Endothelial cell of umbilical vein (primary cell): ENCODE measurements around the gene SLC22A15. TPM values are rescaled to one million over a fixed set of nuclear protein-coding genes. Genes with fewer than 3 reads are reported as not detected.

Experiments
- BruUV-seq: library from RNA; stranded (reverse); fragments of 400-500 nt; replicated peaks from 2 replicates; lab custom pipeline; 2021; lab: Mats Ljungman, UMichigan
- CTCF ChIA-PET: fragments of 300-600, 350-600 bp; sonication (Branson Sonifier 250); formaldehyde crosslinking; loops from one replicate; lab custom pipeline; 2021; ENCODE audit warnings: antibody characterized with exemption, inconsistent platforms; lab: Charles Lee
- POLR2A ChIA-PET: fragments of 300-600, 350-600 bp; sonication (Branson Sonifier 250); formaldehyde crosslinking; loops from one replicate; lab custom pipeline; 2021; ENCODE audit warnings: antibody characterized with exemption, inconsistent platforms; lab: Charles Lee
- DNase-seq: peaks from one replicate; pipeline ENCODE4 v3.0.0-alpha.2; 2011; ENCODE audit warnings: low read depth, low spot score
- FAIRE-seq: peaks from 2 replicates; lab custom pipeline; 2011; peaks lifted over from hg19 to GRCh38; lab: Jason Lieb, UNC
- H2AFZ ChIP-seq: 2 replicates; pipeline ENCODE4 v1.6.0; 2012; ENCODE audit warnings: low read depth, low read length, control low read depth, inconsistent platforms
- H3K27ac ChIP-seq: 2 replicates; pipeline ENCODE4 v1.5.1; 2011; ENCODE audit warnings: low read depth, mild to moderate bottlenecking, control low read depth, low read length, moderate library complexity; ENCODE audit not compliant: insufficient read depth
- H3K27me3 ChIP-seq, 2 experiments: 2 replicates each; pipeline versions ENCODE4 v1.6.0 to v1.6.1; 2011; ENCODE audit warnings: low read length in 2 of 2, mixed read lengths in 1 of 2; ENCODE audit not compliant: control insufficient read depth in 2 of 2, insufficient read depth in 2 of 2
- H3K36me3 ChIP-seq, 2 experiments: 2 replicates in 1 of 2; 3 replicates in 1 of 2; pipeline ENCODE4 v1.5.1; 2011; ENCODE audit warnings: low read length in 2 of 2, mild to moderate bottlenecking in 1 of 2, moderate library complexity in 1 of 2; ENCODE audit not compliant: control insufficient read depth in 2 of 2, insufficient read depth in 2 of 2; ENCODE audit errors: extremely low read depth in 1 of 2
- H3K4me1 ChIP-seq: 3 replicates; pipeline ENCODE4 v1.5.1; 2011; ENCODE audit warnings: mild to moderate bottlenecking, low read length; ENCODE audit not compliant: control insufficient read depth, insufficient read depth; ENCODE audit errors: extremely low read depth
- H3K4me2 ChIP-seq: 2 replicates; pipeline ENCODE4 v1.6.1; 2011; ENCODE audit warnings: low read length, control low read depth, mixed read lengths; ENCODE audit not compliant: insufficient read depth
- H3K4me3 ChIP-seq, 3 experiments: fragments of 200-600 bp in 1 of 3; sonication (generic), shearing (Covaris generic) in 1 of 3; replicated peaks in 1 of 3; 2 replicates each; pipeline ENCODE4 v1.5.1; 2011 to 2016; ENCODE audit warnings: control low read depth in 3 of 3, low read length in 3 of 3, mild to moderate bottlenecking in 2 of 3, inconsistent platforms in 1 of 3, low read depth in 1 of 3, moderate library complexity in 1 of 3; ENCODE audit not compliant: insufficient read depth in 1 of 3
- H3K79me2 ChIP-seq: 2 replicates; pipeline ENCODE4 v1.6.0; 2012; ENCODE audit warnings: low read length, inconsistent platforms; ENCODE audit not compliant: control insufficient read depth, insufficient read depth
- H3K9ac ChIP-seq: replicated peaks from 2 replicates; pipeline ENCODE3; 2011; ENCODE audit warnings: low read length, control low read depth; ENCODE audit not compliant: insufficient read depth; ENCODE audit errors: extremely low read depth
- H3K9me1 ChIP-seq: replicated peaks from 3 replicates; pipeline ENCODE4 v1.6.0; 2011; ENCODE audit warnings: mild to moderate bottlenecking, low read length; ENCODE audit not compliant: control insufficient read depth, insufficient read depth; ENCODE audit errors: extremely low read depth
- H3K9me3 ChIP-seq: replicated peaks from 2 replicates; pipeline ENCODE4 v1.5.1; 2012; ENCODE audit warnings: low read length, inconsistent platforms; ENCODE audit not compliant: control insufficient read depth, insufficient read depth
- H4K20me1 ChIP-seq: replicated peaks from 2 replicates; pipeline ENCODE3; 2011; ENCODE audit warnings: mild to moderate bottlenecking, low read length; ENCODE audit not compliant: control insufficient read depth, insufficient read depth; ENCODE audit errors: extremely low read depth
- CTCF ChIP-seq, 2 donors: IDR thresholded peaks; 1 replicate in 1 of 2; 2 replicates in 1 of 2; pipeline ENCODE4 v1.5.1; 2011; ENCODE audit warnings: low read length in 2 of 2, mild to moderate bottlenecking in 2 of 2, moderate library complexity in 2 of 2, control low read depth in 1 of 2, inconsistent platforms in 1 of 2, low read depth in 1 of 2; ENCODE audit not compliant: insufficient read depth in 1 of 2; ENCODE audit errors: extremely low read depth in 1 of 2
- EZH2 ChIP-seq: IDR thresholded peaks from 2 replicates; pipeline ENCODE4 v1.6.1; 2012; ENCODE audit warnings: borderline replicate concordance, low read depth, mild to moderate bottlenecking, moderate library complexity, low read length, inconsistent platforms; ENCODE audit not compliant: severe bottlenecking
- FOS ChIP-seq: IDR thresholded peaks from 2 replicates; pipeline ENCODE4 v1.6.1; 2011; ENCODE audit warnings: mild to moderate bottlenecking, low read length, moderate library complexity, borderline replicate concordance; ENCODE audit not compliant: insufficient read depth
- GATA2 ChIP-seq: IDR thresholded peaks from 2 replicates; pipeline ENCODE4 v1.7.0; 2011; ENCODE audit warnings: low read depth, mild to moderate bottlenecking, moderate library complexity, mixed read lengths, low read length; ENCODE audit not compliant: insufficient read length, insufficient read depth
- JUN ChIP-seq: IDR thresholded peaks from 2 replicates; pipeline ENCODE4 v1.6.1; 2011; ENCODE audit warnings: borderline replicate concordance, low read depth; ENCODE audit not compliant: insufficient read length, insufficient read depth
- MAX ChIP-seq: IDR thresholded peaks from 2 replicates; pipeline ENCODE4 v1.6.1; 2011; ENCODE audit not compliant: insufficient read depth, insufficient read length
- MYC ChIP-seq: IDR thresholded peaks from one replicate; pipeline ENCODE4 v1.6.1; 2011; ENCODE audit warnings: mild to moderate bottlenecking, low read depth, low read length
- POLR2A ChIP-seq: IDR thresholded peaks from 2 replicates; pipeline ENCODE4 v1.6.1; 2012; ENCODE audit warnings: low read depth, mild to moderate bottlenecking, control low read depth, low read length
- POLR2AphosphoS5 ChIP-seq: IDR thresholded peaks from 2 replicates; pipeline ENCODE4 v1.6.1; 2012; ENCODE audit warnings: low read depth, mild to moderate bottlenecking, control low read depth, low read length, moderate library complexity; ENCODE audit not compliant: insufficient read depth
- dilution Hi-C: fragments of 300-500 bp; cut with MboI; formaldehyde crosslinking; loops from one replicate; pipeline ENCODE4 v1.15.0; 2019; ENCODE audit warnings: low sequenced_read_pairs; ENCODE audit not compliant: extremely low pct_ligation_motif_present
- intact Hi-C: fragments of 100-400 bp; cut with micrococcal nuclease; formaldehyde crosslinking; loops from one replicate; pipeline ENCODE4 v1.10.0; 2022
- polyA plus RNA-seq, 4 experiments: library from polyadenylated mRNA; depleted of rRNA in 3 of 4; stranded (reverse) in 3 of 4; unstranded in 1 of 4; fragments of >200 nt; gene quantifications; 2 replicates each; pipeline versions ENCODE4 v1.2.1 to v1.2.3, GENCODE V29; 2011 to 2012; ENCODE audit warnings: missing spikeins in 1 of 4
- total RNA-seq: library from RNA; stranded (reverse); gene quantifications from 2 replicates; pipeline ENCODE4 v1.2.3, GENCODE V29; 2021

The SLC22A15 gene
- total and polyA plus RNA-seq, 2 donors (not counting 3 experiments of a cell fraction or from before 2014, with no cell fraction given) = 0.44 TPM; not detected in 1

- Histone ChIP-seq H3K36me3 (no peaks in the 10 kb centered on the region), H3K9ac (no peak overlapping the region), H3K4me3 (no peak overlapping the region), H3K4me1 (no peaks in the 10 kb centered on the region), H3K27me3 (peaks cover 0 to 2% of the 10 kb centered on the region in 2 experiments), H2AFZ (no peak overlapping the region), H3K9me3 (no peaks in the 10 kb centered on the region), H3K9me1 (no peaks in the 10 kb centered on the region), H3K27ac (no peak overlapping the region), H3K79me2 (no peaks in the 10 kb centered on the region), H3K4me2 (no peak overlapping the region), H4K20me1 (no peaks in the 10 kb centered on the region)
- FAIRE-seq (no peak), DNase-seq (no peak)
- intact Hi-C loops = no loop called here
- BruUV-seq = no TSS peak
- ChIA-PET CTCF (no interaction called here), POLR2A (no interaction called here)
- dilution Hi-C loops = no loop called here
- no peak for TF ChIP-seq GATA2
- TF ChIP-seq MYC = no peak
- TF ChIP-seq EZH2 = no peak
- no peak for TF ChIP-seq POLR2A
- TF ChIP-seq CTCF (IDR thresholded peaks at IDR 0.05; ENCODE audit: extremely low read depth in 1 of 2, insufficient read depth in 1 of 2, low read depth in 1 of 2, low read length in 2 of 2) = no peak
- no peak for TF ChIP-seq FOS
- TF ChIP-seq MAX = no peak
- TF ChIP-seq POLR2AphosphoS5 = no peak
- TF ChIP-seq JUN = no peak
Observed at GRCh38 chr1:115949156-115949555, 27.2 kb upstream of the SLC22A15 start.
